PC-3 (cell line): ENCODE measurements around the gene FBXO31. TPM values are rescaled to one million over a fixed set of nuclear protein-coding genes. Genes with fewer than 3 reads are reported as not detected.
A peak's percentile ranks its signal among the peaks of the same experiment; 100 is the strongest.

Experiments
- ATAC-seq: fragments of 200-7000 bp; cut with Tn5 transposase; 2 replicates; pipeline ENCODE4 v1.9.1; 2020; ENCODE audit warnings: mild to moderate bottlenecking, moderate library complexity
- BruUV-seq: library from RNA; stranded (reverse); fragments of 400-500 nt; replicated peaks from 2 replicates; lab custom pipeline; 2021; lab: Mats Ljungman, UMichigan
- CTCF ChIA-PET: fragments of 300-600 bp; sonication (Branson Sonifier 250); formaldehyde crosslinking; loops from one replicate; lab custom pipeline; 2022; ENCODE audit warnings: antibody characterized with exemption; lab: Charles Lee
- POLR2A ChIA-PET: fragments of 300-600 bp; sonication (Branson Sonifier 250); formaldehyde crosslinking; loops from one replicate; lab custom pipeline; 2022; ENCODE audit warnings: antibody characterized with exemption; ENCODE audit not compliant: unreplicated experiment; lab: Charles Lee
- DNase-seq: peaks from one replicate; pipeline ENCODE4 v3.0.0-alpha.2; 2015
- H2AFZ ChIP-seq: fragments of 300-600 bp; sonication (generic); 2 replicates; pipeline ENCODE4 v1.6.0; 2016; ENCODE audit warnings: antibody characterized with exemption, low read length
- H3F3A ChIP-seq: fragments of 300-600 bp; sonication (generic); one replicate; pipeline ENCODE4 v1.6.0; 2017; ENCODE audit warnings: antibody characterized with exemption, low read length, control low read depth, mild to moderate bottlenecking; ENCODE audit not compliant: unreplicated experiment
- H3K27ac ChIP-seq: fragments of 300-600 bp; sonication (generic); 2 replicates; pipeline ENCODE4 v1.5.1; 2016; ENCODE audit warnings: mild to moderate bottlenecking, low read length
- H3K27me3 ChIP-seq: fragments of 300-600 bp; sonication (generic); 2 replicates; pipeline ENCODE4 v1.6.1; 2016; ENCODE audit warnings: low read length, mixed read lengths
- H3K36me3 ChIP-seq: fragments of 300-600 bp; sonication (generic); 2 replicates; pipeline ENCODE4 v1.6.1; 2016; ENCODE audit warnings: low read depth, mixed run types, low read length, mixed read lengths
- H3K4me1 ChIP-seq: fragments of 300-600 bp; sonication (generic); 2 replicates; pipeline ENCODE4 v1.5.1; 2016; ENCODE audit warnings: low read length; ENCODE audit not compliant: insufficient read depth
- H3K4me2 ChIP-seq: fragments of 300-600 bp; sonication (generic); 2 replicates; pipeline ENCODE4 v1.6.0; 2016; ENCODE audit warnings: low read length
- H3K4me3 ChIP-seq: fragments of 300-600 bp; sonication (generic); 2 replicates; pipeline ENCODE4 v1.5.1; 2016; ENCODE audit warnings: mild to moderate bottlenecking, low read length, mixed read lengths
- H3K79me2 ChIP-seq: fragments of 300-600 bp; sonication (generic); 2 replicates; pipeline ENCODE4 v1.6.1; 2017; ENCODE audit warnings: low read length, mixed read lengths
- H3K9ac ChIP-seq: fragments of 300-600 bp; sonication (generic); 2 replicates; pipeline ENCODE4 v1.6.0; 2016; ENCODE audit warnings: mild to moderate bottlenecking, low read length
- H3K9me2 ChIP-seq: fragments of 300-600 bp; sonication (generic); replicated peaks from 2 replicates; pipeline ENCODE4 v1.6.1; 2016; ENCODE audit warnings: mixed run types, low read length, mixed read lengths
- H3K9me3 ChIP-seq: fragments of 300-600 bp; sonication (generic); 2 replicates; pipeline ENCODE4 v1.6.1; 2016; ENCODE audit warnings: low read length, mixed read lengths
- H4K20me1 ChIP-seq: fragments of 300-600 bp; sonication (generic); 2 replicates; pipeline ENCODE4 v1.6.1; 2016; ENCODE audit warnings: low read length, mixed read lengths
- EZH2 ChIP-seq: fragments of 300-600 bp; sonication (generic); IDR thresholded peaks from one replicate; pipeline ENCODE4 v1.6.1; 2017; ENCODE audit warnings: antibody characterized with exemption, mild to moderate bottlenecking, low read length; ENCODE audit not compliant: unreplicated experiment
- EZH2phosphoT487 ChIP-seq: fragments of 300-600 bp; sonication (generic); IDR thresholded peaks from 2 replicates; pipeline ENCODE4 v1.6.1; 2018; ENCODE audit warnings: mild to moderate bottlenecking, antibody characterized with exemption, low read length, borderline replicate concordance
- intact Hi-C: fragments of 100-400 bp; cut with micrococcal nuclease; formaldehyde crosslinking; loops from 2 replicates; pipeline ENCODE4 v1.9.0; 2023
- total RNA-seq: library from RNA; depleted of rRNA; stranded (reverse); fragments of >200 nt; gene quantifications from 2 replicates; pipeline ENCODE4 v1.2.3, GENCODE V29; 2014
- TF ChIP-seq, protein P1 (sequence below): fragments of 300-600 bp; sonication (generic); conservative IDR thresholded peaks from 2 replicates; pipeline ENCODE4 v1.5.1; 2017; ENCODE audit warnings: antibody characterized with exemption, low read depth, mild to moderate bottlenecking, low read length

FBXO31 gene
- total RNA-seq, 1 experiment from 2014 or later: 14.8 TPM

GRCh38 chr16:87391950-87392820, 8.6 kb upstream of the FBXO31 start, which contains the start of gene MAP1LC3B:
TSS of gene MAP1LC3B (plus strand) at chr16:87392336. CDS start at chr16:87392428, 92 bp downstream.
- ATAC-seq: peak; percentile 61
- Histone ChIP-seq H3F3A (no peaks in the 10 kb centered on the region), H4K20me1 (peaks cover 18% of the 10 kb centered on the region; the same call in 1 of the 2 replicates), H3K9me2 (no peaks in the 10 kb centered on the region), H3K4me1 (peaks cover 29% of the 10 kb centered on the region), H3K9me3 (no peaks in the 10 kb centered on the region), H3K4me2 (peak within 1 kb of the TSS; percentile 96), H3K79me2 (peaks cover 43% of the 10 kb centered on the region), H3K27ac (peak within 1 kb of the TSS; percentile 59), H3K27me3 (no peaks in the 10 kb centered on the region), H2AFZ (peak within 1 kb of the TSS; percentile 65), H3K4me3 (peak within 1 kb of the TSS; percentile 96), H3K36me3 (no peaks in the 10 kb centered on the region), H3K9ac (peak within 1 kb of the TSS; percentile 78)
- TF ChIP-seq EZH2: no peak
- TF ChIP-seq EZH2phosphoT487: no peak
- TF ChIP-seq, protein P1, sequence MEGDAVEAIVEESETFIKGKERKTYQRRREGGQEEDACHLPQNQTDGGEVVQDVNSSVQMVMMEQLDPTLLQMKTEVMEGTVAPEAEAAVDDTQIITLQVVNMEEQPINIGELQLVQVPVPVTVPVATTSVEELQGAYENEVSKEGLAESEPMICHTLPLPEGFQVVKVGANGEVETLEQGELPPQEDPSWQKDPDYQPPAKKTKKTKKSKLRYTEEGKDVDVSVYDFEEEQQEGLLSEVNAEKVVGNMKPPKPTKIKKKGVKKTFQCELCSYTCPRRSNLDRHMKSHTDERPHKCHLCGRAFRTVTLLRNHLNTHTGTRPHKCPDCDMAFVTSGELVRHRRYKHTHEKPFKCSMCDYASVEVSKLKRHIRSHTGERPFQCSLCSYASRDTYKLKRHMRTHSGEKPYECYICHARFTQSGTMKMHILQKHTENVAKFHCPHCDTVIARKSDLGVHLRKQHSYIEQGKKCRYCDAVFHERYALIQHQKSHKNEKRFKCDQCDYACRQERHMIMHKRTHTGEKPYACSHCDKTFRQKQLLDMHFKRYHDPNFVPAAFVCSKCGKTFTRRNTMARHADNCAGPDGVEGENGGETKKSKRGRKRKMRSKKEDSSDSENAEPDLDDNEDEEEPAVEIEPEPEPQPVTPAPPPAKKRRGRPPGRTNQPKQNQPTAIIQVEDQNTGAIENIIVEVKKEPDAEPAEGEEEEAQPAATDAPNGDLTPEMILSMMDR: no peak
- peak; percentile 94 for DNase-seq
- CTCF ChIA-PET: no interaction called here
- BruUV-seq: no TSS peak
- POLR2A ChIA-PET: no interaction called here
- intact Hi-C loops: loop anchor here (5.0 kb wide), 1 partner anchor 75 kb away; the partner anchor contains the start of gene C16orf95

GRCh38 chr16:87391324-87391949, 7.9 kb upstream of the FBXO31 start:
- Histone ChIP-seq H3K9me3 (no peaks in the 10 kb centered on the region), H3K4me3 (peak overlapping the region; percentile 96), H3K4me2 (peak overlapping the region; percentile 90), H2AFZ (peak overlapping the region; percentile 65), H4K20me1 (peaks cover 18% of the 10 kb centered on the region; the same call in 1 of the 2 replicates), H3K79me2 (peaks cover 36% of the 10 kb centered on the region), H3K27ac (peak overlapping the region; percentile 59), H3K9ac (peak overlapping the region; percentile 78), H3K27me3 (no peaks in the 10 kb centered on the region), H3F3A (no peaks in the 10 kb centered on the region), H3K9me2 (no peaks in the 10 kb centered on the region), H3K4me1 (peaks cover 29% of the 10 kb centered on the region), H3K36me3 (no peaks in the 10 kb centered on the region)
- TF ChIP-seq, protein P1: no peak
- TF ChIP-seq EZH2phosphoT487 (no peak), EZH2 (no peak)
- no peak; the same call in 1 of the 2 replicates for ATAC-seq
- ChIA-PET CTCF (no interaction called here), POLR2A (no interaction called here)
- intact Hi-C loops: loop anchor here (5.0 kb wide), 1 partner anchor 74 kb away; the partner anchor contains the start of gene C16orf95
- DNase-seq: no peak
- TSS peak; percentile 61 for BruUV-seq
